Transverse colon (tissue), 4 donors: ENCODE measurements around the gene PPP6R1. TPM values are rescaled to one million over a fixed set of nuclear protein-coding genes. Genes with fewer than 3 reads are reported as not detected.

Source experiments
- DNase-seq: peaks from one replicate; pipeline ENCODE4 v3.0.0-alpha.2; 2019
- H3K27ac ChIP-seq, 4 donors: fragments of 200-600 bp; sonication (generic); 2 replicates each; pipeline ENCODE4 v1.5.1; 2016 to 2018; ENCODE audit warnings: inconsistent platforms in 4 of 4
- H3K27me3 ChIP-seq: fragments of 200-600 bp; sonication (generic); 2 replicates; pipeline ENCODE4 v1.5.1; 2017; ENCODE audit warnings: inconsistent platforms
- H3K36me3 ChIP-seq, 4 donors: fragments of 200-600 bp; sonication (generic); 2 replicates each; pipeline ENCODE4 v1.5.1; 2017 to 2019; ENCODE audit warnings: inconsistent platforms in 4 of 4
- H3K4me1 ChIP-seq, 4 donors: fragments of 200-600 bp; sonication (generic); 2 replicates each; pipeline ENCODE4 v1.5.1; 2017 to 2020; ENCODE audit warnings: inconsistent platforms in 4 of 4
- H3K4me3 ChIP-seq, 4 donors: fragments of 200-600 bp; sonication (generic); 1 replicate in 1 of 4; 2 replicates in 3 of 4; pipeline versions ENCODE4 v1.5.1 to v1.6.1; 2017 to 2019; ENCODE audit warnings: inconsistent platforms in 4 of 4
- H3K9me3 ChIP-seq, 2 donors: fragments of 200-600 bp; sonication (generic); 2 replicates each; pipeline ENCODE4 v1.5.1; 2017 to 2019; ENCODE audit warnings: inconsistent platforms in 2 of 2
- EP300 ChIP-seq: sonication (generic); formaldehyde crosslinking; IDR thresholded peaks from one replicate; pipeline ENCODE4 v1.6.1; 2017; ENCODE audit warnings: antibody characterized with exemption, low read depth
- POLR2A ChIP-seq: fragments of 450-650 bp; IDR thresholded peaks from one replicate; pipeline ENCODE4 v1.6.1; 2016; ENCODE audit warnings: antibody characterized with exemption, mild to moderate bottlenecking, moderate library complexity
- POLR2AphosphoS5 ChIP-seq, 3 donors: sonication (generic); formaldehyde crosslinking; IDR thresholded peaks; one replicate each; pipeline ENCODE4 v1.6.1; 2016; ENCODE audit warnings: antibody characterized with exemption in 3 of 3
- WGBS, 2 donors: methylation state at CpG; one replicate each; pipeline ENCODE4 v1.1.5; 2018; ENCODE audit warnings: low coverage in 1 of 2; 5-methylcytosine and 5-hydroxymethylcytosine counted together
- in situ Hi-C, 4 donors: fragments of 200-750 bp; cut with MboI; loops; one replicate each; pipeline versions ENCODE4 v1.15.0 to v1.15.1; 2017; ENCODE audit warnings: low sequenced_read_pairs in 3 of 4, low pct_ligation_motif_present in 1 of 4, low pct_unique_long_range_greater_than_20kb in 1 of 4
- intact Hi-C: fragments of 100-400 bp; cut with DNase I; formaldehyde crosslinking; loops from one replicate; pipeline ENCODE4 v1.15.1; 2023; ENCODE audit warnings: low total_unique reads
- total RNA-seq, 4 donors: library from RNA; depleted of rRNA; stranded (reverse); fragments of >200 nt; gene quantifications; one replicate each; pipeline ENCODE4 v1.1.0, GENCODE V29; 2016
- TF ChIP-seq, protein P1 (sequence below), 5 experiments: fragments of 200-600 bp in 3 of 5; fragments of 450-650 bp in 2 of 5; sonication (generic) in 3 of 5; IDR thresholded peaks; 1 replicate in 2 of 5; 2 replicates in 3 of 5; pipeline ENCODE4 v1.5.1; 2016 to 2017; ENCODE audit warnings: antibody characterized with exemption in 5 of 5, inconsistent platforms in 3 of 5, mild to moderate bottlenecking in 2 of 5, moderate library complexity in 1 of 5

Gene PPP6R1
- total RNA-seq, 4 donors from 2014 or later = 51.3 to 91.5 (median 60.7) TPM

DNA sequence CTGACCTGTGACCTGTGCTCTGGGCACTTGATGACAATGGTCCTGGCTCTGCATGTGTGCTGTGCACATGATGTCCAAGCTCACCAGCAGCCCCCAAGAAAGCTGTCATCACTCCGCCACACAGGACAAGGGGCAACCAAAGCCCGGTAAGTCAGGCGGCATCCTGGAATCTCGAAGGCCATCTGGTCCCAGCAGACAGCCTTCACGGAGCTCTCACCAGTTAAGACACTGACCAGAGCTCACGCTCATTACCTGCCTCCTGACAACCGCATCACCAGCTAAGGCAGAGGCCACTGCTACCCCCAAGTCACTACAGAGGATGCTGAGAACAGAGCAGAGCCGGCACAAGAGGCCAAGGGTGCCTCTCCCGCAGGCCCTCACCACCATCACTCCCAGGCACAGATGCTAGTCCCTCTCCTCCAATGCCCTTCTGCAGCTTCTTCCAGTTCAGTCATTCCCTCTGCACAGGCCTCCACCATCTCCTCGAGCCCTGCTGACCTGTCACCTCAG, 10.6 kb downstream of the PPP6R1 start:
- in situ Hi-C loops = no loop called here

DNA sequence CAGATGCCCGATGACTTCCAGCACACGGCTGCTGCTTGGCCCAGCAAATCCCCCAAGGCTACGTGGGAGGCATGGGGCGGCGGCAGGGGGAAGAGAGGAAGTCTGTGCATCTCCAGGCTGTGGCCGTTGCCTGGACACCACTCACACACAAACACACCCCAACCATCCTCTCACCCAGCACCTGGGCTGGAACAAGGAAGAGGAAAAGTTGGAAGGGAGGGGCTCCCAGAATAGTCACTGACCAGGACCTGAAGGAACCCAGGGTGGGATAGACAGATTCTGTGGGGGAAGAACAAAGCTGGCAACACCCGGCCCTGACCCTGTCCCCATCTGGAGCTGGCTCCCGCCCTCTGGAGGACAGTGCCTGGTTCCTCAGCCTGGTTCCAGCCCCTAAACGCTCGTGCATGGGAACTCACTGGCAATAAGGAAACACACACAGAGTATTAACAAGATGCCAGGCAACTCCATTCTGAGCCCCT, 11.2 kb downstream of the PPP6R1 start:
- H3K36me3 ChIP-seq = peaks cover 0 to 34% (median 14%) of the 10 kb centered on the region in 4 donors
- H3K4me3 ChIP-seq = no peak overlapping the region
- TF ChIP-seq POLR2AphosphoS5 (IDR thresholded peaks at IDR 0.05) = no peak
- no peak for TF ChIP-seq POLR2A
- TF ChIP-seq, protein P1, sequence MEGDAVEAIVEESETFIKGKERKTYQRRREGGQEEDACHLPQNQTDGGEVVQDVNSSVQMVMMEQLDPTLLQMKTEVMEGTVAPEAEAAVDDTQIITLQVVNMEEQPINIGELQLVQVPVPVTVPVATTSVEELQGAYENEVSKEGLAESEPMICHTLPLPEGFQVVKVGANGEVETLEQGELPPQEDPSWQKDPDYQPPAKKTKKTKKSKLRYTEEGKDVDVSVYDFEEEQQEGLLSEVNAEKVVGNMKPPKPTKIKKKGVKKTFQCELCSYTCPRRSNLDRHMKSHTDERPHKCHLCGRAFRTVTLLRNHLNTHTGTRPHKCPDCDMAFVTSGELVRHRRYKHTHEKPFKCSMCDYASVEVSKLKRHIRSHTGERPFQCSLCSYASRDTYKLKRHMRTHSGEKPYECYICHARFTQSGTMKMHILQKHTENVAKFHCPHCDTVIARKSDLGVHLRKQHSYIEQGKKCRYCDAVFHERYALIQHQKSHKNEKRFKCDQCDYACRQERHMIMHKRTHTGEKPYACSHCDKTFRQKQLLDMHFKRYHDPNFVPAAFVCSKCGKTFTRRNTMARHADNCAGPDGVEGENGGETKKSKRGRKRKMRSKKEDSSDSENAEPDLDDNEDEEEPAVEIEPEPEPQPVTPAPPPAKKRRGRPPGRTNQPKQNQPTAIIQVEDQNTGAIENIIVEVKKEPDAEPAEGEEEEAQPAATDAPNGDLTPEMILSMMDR (IDR thresholded peaks at IDR 0.05) = peak in 1 of 5 experiments; percentile 8
- H3K27ac ChIP-seq = peak overlapping the region; percentile 34 to 71 (median 64)
- H3K9me3 ChIP-seq = no peaks in the 10 kb centered on the region
- intact Hi-C loops (no loop called here), in situ Hi-C loops (no loop called here)
- WGBS, 2 donors = 16% methylated on average over 10 of the region's 10 CpGs; no CpG with 5 or more reads in 1 of the 2 donors
- no peaks in the 10 kb centered on the region for H3K27me3 ChIP-seq
- peak; percentile 58 for DNase-seq
- H3K4me1 ChIP-seq = peaks cover 9 to 56% (median 18%) of the 10 kb centered on the region in 4 donors

More for the DNA sequence above, 10.6 kb downstream of the PPP6R1 start:
- H3K27ac ChIP-seq = peak overlapping the region; percentile 34 to 71 (median 58)
- H3K9me3 ChIP-seq = no peaks in the 10 kb centered on the region
- peaks cover 13 to 62% (median 20%) of the 10 kb centered on the region in 4 donors for H3K4me1 ChIP-seq
- intact Hi-C loops = no loop called here
- 84% methylated on average over 9 of the region's 10 CpGs; no CpG with 5 or more reads in 1 of the 2 donors for WGBS, 2 donors
- TF ChIP-seq, protein P1 (IDR thresholded peaks at IDR 0.05) = no peak
- no peak for TF ChIP-seq POLR2A
- TF ChIP-seq POLR2AphosphoS5 (IDR thresholded peaks at IDR 0.05) = no peak
- no peak for TF ChIP-seq EP300
- peaks cover 0 to 32% (median 14%) of the 10 kb centered on the region in 4 donors for H3K36me3 ChIP-seq
- no peaks in the 10 kb centered on the region for H3K27me3 ChIP-seq
- no peak for DNase-seq
- H3K4me3 ChIP-seq = no peak overlapping the region

DNA sequence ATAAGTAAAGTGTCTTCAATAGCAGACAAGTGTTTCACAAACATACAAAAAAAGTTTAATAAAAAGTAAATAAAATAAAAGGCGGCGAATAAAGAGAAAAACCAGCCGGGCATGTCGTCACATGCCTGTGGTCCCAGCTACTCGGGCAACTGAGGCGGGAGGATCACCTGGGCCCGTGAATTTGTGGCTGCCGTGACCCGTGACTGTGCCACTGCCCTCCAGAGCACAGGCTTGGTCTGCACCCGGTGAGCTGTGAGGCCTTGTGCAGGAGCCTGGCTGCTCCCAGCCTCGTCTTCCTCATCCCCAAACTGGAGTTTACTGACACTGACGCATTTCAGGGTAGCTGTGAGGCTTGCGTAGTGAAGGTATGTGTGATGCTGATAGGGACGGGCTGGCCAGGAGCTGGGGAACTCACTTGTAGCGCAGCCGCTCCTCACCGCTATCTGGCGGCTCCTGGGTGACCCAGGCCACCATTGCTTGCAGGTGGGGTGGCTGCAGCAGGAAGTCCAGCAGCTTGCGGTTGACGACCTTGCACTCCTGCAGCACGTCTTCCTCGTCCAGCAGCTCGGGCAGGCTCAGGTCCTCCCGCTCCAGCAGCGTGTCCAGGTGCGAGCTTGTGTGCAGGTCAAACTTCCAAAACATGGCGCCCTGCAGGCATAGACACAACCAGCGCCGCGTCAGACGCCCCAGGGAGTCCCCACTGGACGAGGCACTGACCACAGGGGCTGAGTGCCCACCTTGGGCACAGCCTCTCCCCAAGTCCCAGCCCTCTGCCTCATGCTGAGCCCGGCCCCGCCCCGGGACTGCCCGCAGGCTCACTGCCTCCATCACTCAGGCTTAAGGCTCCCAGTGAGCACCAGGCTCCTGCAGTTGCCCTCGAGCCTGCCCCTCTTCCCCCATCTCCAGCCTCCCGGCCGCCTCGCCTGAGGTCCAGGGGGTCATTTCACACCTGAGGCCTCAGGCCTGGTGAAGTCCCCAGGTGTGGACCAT, 12.1 kb downstream of the PPP6R1 start:
- intact Hi-C loops (no loop called here), in situ Hi-C loops (no loop called here)
- Histone ChIP-seq H3K4me1 (peaks cover 9 to 47% (median 18%) of the 10 kb centered on the region in 4 donors), H3K27ac (peak overlapping the region in 3 of 4 donors; percentile 62 to 71 (median 65)), H3K36me3 (peaks cover 0 to 38% (median 19%) of the 10 kb centered on the region in 4 donors), H3K9me3 (no peaks in the 10 kb centered on the region), H3K27me3 (no peaks in the 10 kb centered on the region), H3K4me3 (no peak overlapping the region)
- DNase-seq = no peak
- TF ChIP-seq, protein P1 (IDR thresholded peaks at IDR 0.05) = no peak
- WGBS, 2 donors = 86 to 91% methylated on average over 8 to 27 of the region's 40 CpGs

DNA sequence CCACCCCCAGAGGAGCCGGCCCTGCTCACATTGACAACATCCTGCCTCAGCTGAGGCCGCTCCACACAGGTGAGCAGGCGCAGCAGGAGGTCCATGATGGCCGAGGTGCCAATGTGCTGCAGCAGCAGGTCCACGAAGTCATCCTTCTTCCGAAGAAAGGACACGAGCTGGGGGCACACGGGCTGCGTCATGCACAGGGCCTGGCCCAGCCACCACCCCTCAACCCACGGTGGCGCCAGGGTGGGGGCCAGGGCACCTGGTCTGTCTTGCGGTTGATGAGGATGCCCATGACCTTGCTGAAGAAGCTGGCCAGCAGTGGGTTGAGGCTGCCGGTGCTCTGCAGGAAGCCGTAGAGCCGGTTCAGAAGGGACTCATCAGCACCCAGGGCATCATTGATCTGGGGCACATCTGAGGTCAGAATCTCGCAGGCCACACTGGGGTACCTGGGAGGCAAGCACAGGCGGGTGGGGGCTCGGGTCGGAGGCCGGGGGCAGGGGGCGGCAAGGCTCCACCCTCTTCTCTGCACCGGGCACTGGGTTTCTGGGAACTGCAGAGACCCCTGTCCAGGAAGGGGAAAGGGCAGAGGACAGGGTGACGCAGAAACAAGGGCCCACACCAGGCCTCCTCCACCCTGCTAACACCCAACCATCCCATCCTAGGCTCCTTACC, 13.4 kb downstream of the PPP6R1 start:
- no peaks in the 10 kb centered on the region for H3K27me3 ChIP-seq
- H3K9me3 ChIP-seq = no peaks in the 10 kb centered on the region
- intact Hi-C loops (no loop called here), in situ Hi-C loops (no loop called here)
- peaks cover 0 to 44% (median 24%) of the 10 kb centered on the region in 4 donors for H3K36me3 ChIP-seq
- no peak overlapping the region for H3K4me3 ChIP-seq
- WGBS, 2 donors = 92 to 100% methylated on average over 1 to 13 of the region's 23 CpGs
- DNase-seq = no peak
- H3K27ac ChIP-seq = no peak overlapping the region
- peaks cover 9 to 35% (median 18%) of the 10 kb centered on the region in 4 donors for H3K4me1 ChIP-seq
- no peak for TF ChIP-seq POLR2AphosphoS5 (IDR thresholded peaks at IDR 0.05)
- TF ChIP-seq POLR2A = no peak
- TF ChIP-seq EP300 = no peak
- TF ChIP-seq, protein P1 (IDR thresholded peaks at IDR 0.05) = no peak
